Measurements from ENCODE around the gene IGSF6.

GRCh38 chr16:21600031-21600773, 52.2 kb downstream of the IGSF6 start:
- TF ChIP-seq POLR2A (IDR thresholded peaks at IDR 0.05): no peak
- TF ChIP-seq EP300 (IDR thresholded peaks at IDR 0.05): no peak
- no peak for TF ChIP-seq CTCF (IDR thresholded peaks at IDR 0.05)
